H1 (cell line): ENCODE data around the gene G3BP1. TPM values are rescaled to one million over a fixed set of nuclear protein-coding genes. Genes with fewer than 3 reads are reported as not detected.

ENCODE experiments used
- CTCF ChIA-PET: fragments of 300-600 bp; sonication (Branson Sonifier 250); formaldehyde crosslinking; loops from one replicate; lab custom pipeline; 2021; ENCODE audit not compliant: partially characterized antibody; lab: Charles Lee
- POLR2A ChIA-PET: fragments of 300-600 bp; sonication (Branson Sonifier 250); formaldehyde crosslinking; loops from one replicate; lab custom pipeline; 2021; ENCODE audit warnings: inconsistent platforms; ENCODE audit not compliant: partially characterized antibody; lab: Charles Lee
- DNase-seq, 2 experiments: peaks; one replicate each; pipeline versions ENCODE4 v3.0.0 to v3.0.0-alpha.2; 2010 to 2022; ENCODE audit warnings: low spot score in 2 of 2, low read depth in 1 of 2, mixed read lengths in 1 of 2
- FAIRE-seq: peaks from 2 replicates; lab custom pipeline; 2011; peaks lifted over from hg19 to GRCh38; lab: Jason Lieb, UNC
- H2AFZ ChIP-seq: 2 replicates; pipeline ENCODE4 v1.8.1; 2012; ENCODE audit warnings: low read length, inconsistent platforms
- H2AK5ac ChIP-seq: 2 replicates; pipeline ENCODE4 v1.6.1; 2013; ENCODE audit warnings: low read depth, low read length
- H2BK120ac ChIP-seq: replicated peaks from 2 replicates; pipeline ENCODE3; 2013; ENCODE audit warnings: low read depth, low read length, inconsistent platforms
- H2BK12ac ChIP-seq: 2 replicates; pipeline ENCODE4 v1.6.1; 2013; ENCODE audit warnings: low read depth, low read length
- H2BK15ac ChIP-seq: 2 replicates; pipeline ENCODE4 v1.6.1; 2013; ENCODE audit warnings: low read length
- H2BK20ac ChIP-seq: 2 replicates; pipeline ENCODE4 v1.6.1; 2013; ENCODE audit warnings: low read length
- H2BK5ac ChIP-seq: 2 replicates; pipeline ENCODE4 v1.6.1; 2013; ENCODE audit warnings: low read depth, low read length
- H3K14ac ChIP-seq: 2 replicates; pipeline ENCODE4 v1.6.1; 2013; ENCODE audit warnings: inconsistent platforms; ENCODE audit not compliant: insufficient read length
- H3K18ac ChIP-seq: 2 replicates; pipeline ENCODE4 v1.6.1; 2013; ENCODE audit warnings: low read length; ENCODE audit errors: extremely low read depth
- H3K23ac ChIP-seq: 2 replicates; pipeline ENCODE4 v1.6.1; 2013; ENCODE audit warnings: inconsistent platforms; ENCODE audit not compliant: insufficient read length
- H3K23me2 ChIP-seq: 2 replicates; pipeline ENCODE4 v1.6.1; 2013; ENCODE audit warnings: low read depth, low read length
- H3K27ac ChIP-seq: 2 replicates; pipeline ENCODE4 v1.6.1; 2011; ENCODE audit warnings: low read depth, low read length, inconsistent platforms
- H3K27me3 ChIP-seq, 4 experiments: replicated peaks in 1 of 4; 1 replicate in 1 of 4; 2 replicates in 3 of 4; pipeline versions ENCODE4 v1.6.1 to v1.8.1; 2011 to 2013; ENCODE audit warnings: low read length in 3 of 4, mild to moderate bottlenecking in 3 of 4, inconsistent platforms in 2 of 4, mixed read lengths in 2 of 4, moderate library complexity in 1 of 4; ENCODE audit not compliant: control insufficient read depth in 3 of 4, insufficient read depth in 3 of 4; ENCODE audit errors: extremely low read depth in 1 of 4
- H3K36me3 ChIP-seq, 4 experiments: 2 replicates each; pipeline versions ENCODE4 v1.6.1 to v1.8.1; 2011 to 2013; ENCODE audit warnings: mild to moderate bottlenecking in 4 of 4, low read length in 3 of 4, moderate library complexity in 2 of 4, control low read depth in 1 of 4, inconsistent platforms in 1 of 4; ENCODE audit not compliant: insufficient read depth in 4 of 4, control insufficient read depth in 2 of 4
- H3K4ac ChIP-seq: replicated peaks from 2 replicates; pipeline ENCODE3; 2013; ENCODE audit warnings: low read length, low read depth, mixed read lengths, inconsistent platforms; ENCODE audit not compliant: insufficient read length
- H3K4me1 ChIP-seq, 4 experiments: replicated peaks in 1 of 4; 1 replicate in 1 of 4; 2 replicates in 3 of 4; pipeline versions ENCODE4 v1.6.1 to v1.8.1; 2011 to 2013; ENCODE audit warnings: low read length in 3 of 4, inconsistent platforms in 2 of 4, mixed read lengths in 1 of 4; ENCODE audit not compliant: insufficient read depth in 4 of 4, control insufficient read depth in 3 of 4
- H3K4me2 ChIP-seq, 2 experiments: 2 replicates each; pipeline versions ENCODE4 v1.6.1 to v1.8.1; 2011 to 2013; ENCODE audit warnings: low read depth in 2 of 2, low read length in 2 of 2, control low read depth in 1 of 2, inconsistent platforms in 1 of 2, mild to moderate bottlenecking in 1 of 2; ENCODE audit not compliant: insufficient read depth in 1 of 2
- H3K4me3 ChIP-seq, 4 experiments: fragments of 200-600, 300-600 bp in 1 of 4; sonication (generic), shearing (Covaris generic), sonication (Bioruptor Twin) in 1 of 4; 2 replicates each; pipeline versions ENCODE4 v1.5.1 to v1.8.1; 2011 to 2016; ENCODE audit warnings: low read length in 4 of 4, low read depth in 3 of 4, control low read depth in 2 of 4, inconsistent platforms in 2 of 4, mild to moderate bottlenecking in 2 of 4, mixed read lengths in 1 of 4, moderate library complexity in 1 of 4; ENCODE audit not compliant: insufficient read depth in 2 of 4; ENCODE audit errors: extremely low read depth in 1 of 4
- H3K56ac ChIP-seq: replicated peaks from 2 replicates; pipeline ENCODE3; 2013; ENCODE audit warnings: low read depth, mild to moderate bottlenecking, mixed read lengths, low read length, inconsistent platforms; ENCODE audit not compliant: insufficient read length
- H3K79me1 ChIP-seq: 2 replicates; pipeline ENCODE4 v1.6.1; 2013; ENCODE audit warnings: low read depth, low read length, control low read depth
- H3K79me2 ChIP-seq, 2 experiments: 2 replicates each; pipeline versions ENCODE4 v1.6.1 to v1.8.1; 2012 to 2013; ENCODE audit warnings: low read length in 2 of 2, mild to moderate bottlenecking in 2 of 2, inconsistent platforms in 1 of 2; ENCODE audit not compliant: insufficient read depth in 2 of 2, control insufficient read depth in 1 of 2
- H3K9ac ChIP-seq, 4 experiments: replicated peaks in 1 of 4; 1 replicate in 1 of 4; 2 replicates in 3 of 4; pipeline versions ENCODE4 v1.6.1 to v1.8.1; 2011 to 2013; ENCODE audit warnings: low read depth in 3 of 4, low read length in 3 of 4, control low read depth in 2 of 4, mild to moderate bottlenecking in 2 of 4, moderate library complexity in 2 of 4, inconsistent platforms in 1 of 4; ENCODE audit errors: extremely low read depth in 1 of 4
- H3K9me3 ChIP-seq, 2 experiments: 2 replicates each; pipeline versions ENCODE4 v1.6.1 to v1.8.1; 2012 to 2013; ENCODE audit warnings: mild to moderate bottlenecking in 2 of 2, moderate library complexity in 2 of 2, control low read depth in 1 of 2, inconsistent platforms in 1 of 2, low read depth in 1 of 2, low read length in 1 of 2, mixed read lengths in 1 of 2; ENCODE audit not compliant: insufficient read depth in 2 of 2
- H4K20me1 ChIP-seq, 2 experiments: replicated peaks in 1 of 2; 2 replicates each; pipeline versions ENCODE3 to v1.8.1; 2011 to 2013; ENCODE audit warnings: inconsistent platforms in 2 of 2, low read length in 2 of 2, mild to moderate bottlenecking in 1 of 2; ENCODE audit not compliant: insufficient read depth in 2 of 2, control insufficient read depth in 1 of 2
- H4K5ac ChIP-seq: 2 replicates; pipeline ENCODE4 v1.6.1; 2013; ENCODE audit warnings: low read length, low read depth, mixed read lengths, inconsistent platforms; ENCODE audit not compliant: insufficient read length
- H4K8ac ChIP-seq: 2 replicates; pipeline ENCODE4 v1.8.0; 2013; ENCODE audit warnings: mild to moderate bottlenecking, moderate library complexity, low read length, inconsistent platforms; ENCODE audit not compliant: insufficient read depth; ENCODE audit errors: extremely low read depth
- H4K91ac ChIP-seq: replicated peaks from 2 replicates; pipeline ENCODE3; 2013; ENCODE audit warnings: low read length, mixed read lengths, inconsistent platforms; ENCODE audit not compliant: insufficient read length
- ASH2L ChIP-seq: fragments of 200-600, 300-600 bp; sonication (generic); IDR thresholded peaks from one replicate; pipeline ENCODE4 v1.7.1; 2017; ENCODE audit warnings: low read length
- CREB1 ChIP-seq: IDR thresholded peaks from 2 replicates; pipeline ENCODE4 v1.6.1; 2012; ENCODE audit warnings: inconsistent platforms
- HDAC2 ChIP-seq, 2 experiments: fragments of 300-600 bp in 1 of 2; sonication (generic) in 1 of 2; IDR thresholded peaks; 2 replicates each; pipeline ENCODE4 v1.6.1; 2011 to 2012; ENCODE audit warnings: low read depth in 2 of 2, low read length in 2 of 2, mild to moderate bottlenecking in 2 of 2, moderate library complexity in 2 of 2, borderline replicate concordance in 1 of 2, inconsistent platforms in 1 of 2
- JUN ChIP-seq: IDR thresholded peaks from 2 replicates; pipeline ENCODE4 v1.6.1; 2011; ENCODE audit warnings: low read depth, mild to moderate bottlenecking, improper control_type of control experiment, low read length
- TCF12 ChIP-seq: IDR thresholded peaks from 2 replicates; pipeline ENCODE4 v1.6.1; 2011; ENCODE audit warnings: low read depth, mild to moderate bottlenecking, low read length
- WGBS, 2 experiments: shearing (Covaris generic) in 1 of 2; methylation state at CpG; one replicate each; pipeline versions ENCODE4 v1.1.6 to v1.1.7; 2013 to 2015; ENCODE audit warnings: low lambda C conversion rate in 2 of 2, mixed read lengths in 2 of 2, inconsistent platforms in 1 of 2, low coverage in 1 of 2, missing lambda C conversion rate in 1 of 2; ENCODE audit not compliant: insufficient replicate concordance in 2 of 2, insufficient coverage in 1 of 2, insufficient read length in 1 of 2; ENCODE audit errors: extremely low coverage in 1 of 2, missing lambda C conversion rate in 1 of 2; 5-methylcytosine and 5-hydroxymethylcytosine counted together
- polyA plus RNA-seq, 7 experiments: library from polyadenylated mRNA; depleted of rRNA in 3 of 7; stranded (reverse) in 5 of 7; unstranded in 2 of 7; fragments of >200 nt in 5 of 7; fragments of 200-250 nt in 2 of 7; gene quantifications; 1 replicate in 5 of 7; 2 replicates in 1 of 7; 4 replicates in 1 of 7; pipeline versions ENCODE4 v1.2.1 to v1.2.3, GENCODE V29; 2011 to 2013; ENCODE audit warnings: missing spikeins in 2 of 7, mixed read lengths in 2 of 7
- total RNA-seq: library from RNA; stranded (reverse); fragmentation: NEBNext Ultra II Directional; extraction: Animal tissue kit (Norgen Biotek cat#: 25700); gene quantifications from 2 replicates; pipeline ENCODE4 v1.2.1, GENCODE V29; 2021

G3BP1 gene
- total and polyA plus RNA-seq, 2 of the 8 experiments (the other 6 are each of a cell fraction or from before 2014, with no cell fraction given): 71.2 to 516 TPM

DNA sequence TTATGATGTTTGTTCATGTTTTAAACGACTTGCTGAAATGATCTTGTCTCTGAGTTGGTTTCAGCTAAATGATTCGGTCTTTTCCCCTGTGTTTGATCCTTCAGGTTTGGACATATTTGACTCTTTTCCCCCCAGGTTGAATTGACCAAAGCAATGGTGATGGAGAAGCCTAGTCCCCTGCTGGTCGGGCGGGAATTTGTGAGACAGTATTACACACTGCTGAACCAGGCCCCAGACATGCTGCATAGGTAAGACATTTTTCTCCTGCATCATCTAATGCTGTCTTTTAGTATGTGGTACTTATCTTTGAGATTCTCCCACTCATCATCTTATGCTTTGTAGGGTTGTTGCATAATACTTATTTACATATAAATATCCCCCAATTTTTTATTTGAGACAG, 14.7 kb downstream of the G3BP1 start:
- H2BK12ac ChIP-seq: no peak overlapping the region
- no peak overlapping the region for H3K14ac ChIP-seq
- H4K91ac ChIP-seq: no peak overlapping the region
- H3K56ac ChIP-seq: no peak overlapping the region
- H3K23me2 ChIP-seq: no peaks in the 10 kb centered on the region
- H3K36me3 ChIP-seq: peaks cover 2 to 52% (median 28%) of the 10 kb centered on the region in 4 experiments; a peak in 6 of 8 replicates
- no peak overlapping the region for H3K4me3 ChIP-seq
- H3K4me2 ChIP-seq: no peak overlapping the region
- no peak overlapping the region for H4K8ac ChIP-seq
- FAIRE-seq (no peak), DNase-seq (no peak)
- no peak overlapping the region for H3K23ac ChIP-seq
- no peak overlapping the region for H4K5ac ChIP-seq
- H2BK15ac ChIP-seq: no peak overlapping the region
- H3K9ac ChIP-seq: no peak overlapping the region
- H2BK20ac ChIP-seq: no peak overlapping the region
- H4K20me1 ChIP-seq: peaks cover 26 to 38% of the 10 kb centered on the region in 2 experiments
- no peak overlapping the region for H2AK5ac ChIP-seq
- ChIA-PET POLR2A (interaction anchor here (0.7 to 9.5 kb wide), 3 partner anchors 10 to 14 kb away, joined by 4 to 85 read pairs (median 4); partner anchors contain the start of gene G3BP1), CTCF (interaction anchor here (0.6 to 1.0 kb wide), 3 partner anchors 12 to 339 kb away, joined by 3 read pairs; partner anchors contain the start of gene SLC36A1)
- H3K4me1 ChIP-seq: peaks cover 0 to 4% (median 2%) of the 10 kb centered on the region in 4 experiments; a peak in 1 of 7 replicates
- H3K79me2 ChIP-seq: peaks cover 29 to 100% of the 10 kb centered on the region in 2 experiments
- no peak overlapping the region for H3K18ac ChIP-seq
- H2AFZ ChIP-seq: no peak overlapping the region
- H3K27ac ChIP-seq: no peak overlapping the region
- no peaks in the 10 kb centered on the region for H3K27me3 ChIP-seq
- H3K4ac ChIP-seq: no peak overlapping the region
- no peak overlapping the region for H2BK5ac ChIP-seq
- no peaks in the 10 kb centered on the region for H3K9me3 ChIP-seq
- TF ChIP-seq CREB1 (no peak), HDAC2 (IDR thresholded peaks at IDR 0.05; ENCODE audit: borderline replicate concordance in 1 of 2, low read depth in 2 of 2, low read length in 2 of 2) (no peak), JUN (no peak), ASH2L (no peak), TCF12 (no peak)
- 79% methylated on average over 4 of the region's 4 CpGs; no CpG with 5 or more reads in 1 of the 2 experiments for WGBS, 2 experiments
- H3K79me1 ChIP-seq: peaks cover 5% of the 10 kb centered on the region
- no peak overlapping the region for H2BK120ac ChIP-seq
